NCI-H2081 (cell line): ENCODE results near the gene GPR132.
A peak's percentile ranks its signal among the peaks of the same experiment; 100 is the strongest.
"Not testable (repeated sequence)": the region's sequence is repeated elsewhere in the genome, so short reads cannot be mapped to it uniquely, and the experiment has no call there.

Experiments
- DNase-seq, 2 experiments: peaks; one replicate each; lab custom pipeline; 2025; lab: John Stamatoyannopoulos, UW

Gene GPR132

DNA sequence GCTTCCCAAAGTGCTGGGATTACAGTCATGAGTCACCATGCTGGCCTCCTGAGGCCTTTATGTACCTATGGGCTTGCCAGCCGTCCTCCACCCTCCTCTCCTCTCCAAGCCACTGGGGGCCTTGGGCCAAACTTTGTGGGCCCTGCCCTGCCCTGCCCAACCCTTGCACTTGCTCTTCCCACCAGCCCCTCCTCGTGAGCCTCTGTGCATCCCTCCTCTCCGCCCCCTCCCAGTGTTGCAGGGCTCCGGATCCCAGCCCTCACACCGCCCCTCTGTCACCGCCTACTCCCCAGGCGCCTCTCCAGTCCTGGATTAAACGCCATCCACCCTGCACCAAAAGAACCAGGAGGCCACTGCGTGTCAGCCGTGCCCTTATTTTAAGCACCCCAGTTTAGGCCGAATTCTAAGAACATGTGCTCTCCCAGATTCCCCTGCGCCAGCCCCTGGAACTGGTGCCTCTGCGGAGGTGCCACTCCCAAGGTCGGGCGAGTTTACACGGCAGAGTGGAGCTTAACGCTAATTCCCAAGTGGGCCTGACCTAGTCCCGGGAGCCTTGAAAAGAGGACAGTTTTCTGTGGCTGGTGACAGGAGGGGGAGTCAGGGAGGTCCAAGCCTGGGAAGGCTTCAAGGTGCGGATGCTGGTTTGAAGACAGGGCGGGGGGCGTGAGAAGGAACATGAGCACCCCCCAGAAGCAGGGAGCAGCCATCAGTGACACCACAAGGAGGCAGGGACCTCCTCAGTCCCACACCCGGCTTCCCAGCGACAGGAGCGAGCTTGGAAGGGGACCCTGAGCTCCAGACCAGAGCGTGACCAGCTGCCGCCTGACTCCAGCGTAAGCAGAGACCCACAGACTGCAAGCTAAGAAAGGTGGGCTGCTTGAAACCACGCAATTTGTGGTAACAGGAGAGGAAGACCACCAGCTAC is 23.1 kb downstream of the GPR132 start:
- DNase-seq = no peak

DNA sequence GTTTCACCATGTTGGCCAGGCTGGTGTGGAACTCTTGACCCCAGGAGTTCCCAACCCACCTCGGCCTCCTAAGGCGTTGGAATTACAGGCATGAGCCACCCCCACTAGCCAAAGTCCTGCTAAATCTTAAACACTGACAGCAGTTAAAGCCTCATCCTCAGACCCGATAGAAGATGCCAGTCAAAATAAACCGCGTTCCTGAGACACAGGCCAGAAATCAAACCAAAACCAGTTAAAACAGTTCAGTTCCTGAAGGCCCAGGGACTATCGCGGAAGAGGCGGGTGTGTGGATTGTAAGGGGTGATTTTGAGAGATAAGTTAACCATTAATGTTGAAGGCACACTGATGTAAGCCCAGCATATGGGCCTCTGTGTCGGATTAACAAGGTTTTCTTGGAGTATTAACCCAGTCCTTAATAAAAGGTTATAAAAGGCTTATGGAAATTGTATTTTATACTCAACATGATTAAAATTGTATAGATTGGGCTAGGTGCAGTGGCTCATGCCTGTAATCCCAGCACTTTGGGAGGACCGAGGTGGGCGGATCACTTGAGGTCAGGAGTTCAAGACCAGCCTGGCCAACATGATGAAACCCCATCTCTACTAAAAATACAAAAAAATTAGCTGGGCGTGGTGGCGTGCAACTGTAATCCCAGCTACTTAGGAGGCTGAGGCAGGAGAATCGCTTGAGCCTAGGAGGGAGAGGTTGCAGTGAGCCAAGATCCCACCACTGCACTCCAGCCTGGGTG is 25.6 kb downstream of the GPR132 start:
- no peak for DNase-seq

DNA sequence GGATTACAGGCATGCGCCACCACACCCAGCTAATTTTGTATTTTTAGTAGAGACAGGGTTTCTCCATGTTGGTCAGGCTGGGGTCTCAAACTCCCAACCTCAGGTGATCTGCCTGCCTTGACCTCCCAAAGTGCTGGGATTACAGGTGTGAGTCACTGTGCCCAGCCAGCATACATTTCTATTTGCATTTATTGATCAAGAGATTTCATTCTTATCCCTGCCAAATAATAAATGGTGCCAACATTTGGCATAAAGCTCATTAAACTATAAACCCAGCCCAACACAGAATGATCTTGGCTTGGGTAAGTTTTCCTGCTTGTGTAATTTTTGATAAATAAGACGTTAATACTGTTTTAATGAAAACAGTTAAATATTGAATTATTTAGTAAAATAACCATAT is 29.6 kb downstream of the GPR132 start:
- DNase-seq = not testable (repeated sequence)

DNA sequence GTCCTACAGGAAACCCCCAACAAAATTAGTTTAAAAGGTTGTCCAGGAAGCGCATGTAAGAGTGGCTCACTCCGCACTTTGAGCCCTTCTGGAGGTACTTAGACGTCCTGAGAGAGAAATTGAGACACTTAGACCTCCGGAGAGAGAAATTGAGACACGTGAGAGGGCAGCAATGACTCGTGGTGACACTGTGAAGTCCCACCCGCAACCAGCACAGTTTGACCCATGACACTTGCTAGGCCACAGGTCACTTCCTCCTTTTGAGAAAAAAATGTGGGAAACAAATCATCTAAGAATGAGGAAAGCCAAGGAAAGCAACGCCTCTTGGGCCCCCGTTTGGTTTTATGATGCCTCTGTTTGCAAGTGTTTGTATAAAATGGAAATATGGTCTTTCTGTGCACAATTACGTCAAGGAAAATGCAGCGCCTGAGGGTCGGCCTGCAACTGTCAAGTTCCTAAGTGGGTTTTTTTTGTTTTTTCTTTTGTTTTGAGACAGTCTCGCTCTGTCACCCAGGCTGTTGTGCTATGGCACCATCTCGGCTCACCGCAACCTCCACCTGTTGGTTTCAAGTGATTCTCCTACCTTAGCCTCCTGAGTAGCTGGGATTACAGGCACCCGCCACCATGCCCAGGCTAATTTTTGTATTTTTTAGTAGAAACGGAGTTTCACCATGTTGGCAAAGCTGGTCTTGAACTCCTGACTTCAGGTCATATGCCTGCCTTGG is 30.8 kb downstream of the GPR132 start:
- DNase-seq = no peak

DNA sequence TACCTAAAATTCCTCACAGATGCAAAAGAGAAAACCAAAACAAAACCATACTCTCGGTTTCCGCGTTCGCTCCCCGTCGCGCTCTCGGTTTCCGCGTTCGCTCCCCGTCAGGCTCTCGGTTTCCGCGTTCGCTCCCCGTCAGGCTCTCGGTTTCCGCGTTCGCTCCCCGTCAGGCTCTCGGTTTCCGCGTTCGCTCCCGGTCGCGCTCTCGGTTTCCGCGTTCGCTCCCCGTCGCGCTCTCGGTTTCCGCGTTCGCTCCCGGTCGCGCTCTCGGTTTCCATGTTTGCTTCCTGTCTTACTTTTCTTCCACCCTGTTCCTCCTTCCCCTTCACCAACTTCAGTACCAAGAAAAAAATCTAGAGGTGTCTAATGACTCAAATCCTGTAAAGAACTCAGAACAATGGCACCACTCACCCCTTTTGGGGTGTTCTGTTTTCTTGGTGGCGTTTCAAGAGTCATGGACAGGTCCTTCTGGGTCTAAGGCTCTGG is 31.8 kb downstream of the GPR132 start:
- DNase-seq = not testable (repeated sequence)

DNA sequence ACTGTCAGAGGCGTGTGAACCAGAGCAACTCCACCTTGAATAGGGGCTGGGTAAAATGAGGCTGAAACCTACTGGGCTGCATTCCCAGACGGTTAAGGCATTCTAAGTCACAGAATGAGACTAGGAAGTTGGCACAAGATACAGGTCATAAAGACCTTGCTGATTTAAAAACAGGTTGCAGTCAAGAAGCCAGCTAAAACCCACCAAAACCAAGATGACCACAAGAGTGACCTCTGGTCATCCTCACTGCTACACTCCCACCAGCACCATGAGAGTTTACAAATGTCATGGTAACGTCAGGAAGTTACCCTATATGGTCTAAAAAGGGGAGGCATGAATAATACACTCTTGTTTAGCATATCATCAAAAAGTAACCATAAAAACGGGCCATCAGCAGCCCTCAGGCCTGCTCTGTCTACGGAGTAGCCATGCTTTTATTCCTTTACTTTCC is 32.8 kb downstream of the GPR132 start:
- DNase-seq = not testable (repeated sequence)

DNA sequence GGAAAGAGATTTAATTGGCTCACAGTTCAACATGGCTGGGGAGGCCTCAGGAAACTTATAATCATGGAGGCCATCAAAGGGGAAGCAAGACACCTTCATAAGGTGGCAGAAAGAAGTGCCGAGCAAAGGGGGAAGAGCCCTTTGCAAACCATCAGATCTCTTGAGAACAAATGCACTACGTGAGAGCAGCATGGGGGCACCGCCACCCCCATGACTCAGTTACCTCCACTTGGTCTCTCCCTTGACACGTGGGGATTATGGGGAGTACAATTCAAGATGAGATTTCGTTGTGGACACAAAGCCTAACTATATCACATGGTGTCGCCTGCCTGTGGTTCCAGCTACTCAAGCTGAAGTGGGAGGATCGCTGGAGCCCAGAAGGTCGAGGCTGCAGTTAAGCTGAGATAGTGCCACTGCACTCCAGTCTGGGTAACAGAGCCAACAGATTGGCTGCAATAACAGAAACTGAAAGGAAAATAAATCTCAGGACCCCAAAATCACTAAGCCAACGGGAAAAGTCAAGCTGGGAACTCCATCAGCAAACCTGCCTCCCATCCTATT is 34.3 kb downstream of the GPR132 start:
- no peak for DNase-seq

DNA sequence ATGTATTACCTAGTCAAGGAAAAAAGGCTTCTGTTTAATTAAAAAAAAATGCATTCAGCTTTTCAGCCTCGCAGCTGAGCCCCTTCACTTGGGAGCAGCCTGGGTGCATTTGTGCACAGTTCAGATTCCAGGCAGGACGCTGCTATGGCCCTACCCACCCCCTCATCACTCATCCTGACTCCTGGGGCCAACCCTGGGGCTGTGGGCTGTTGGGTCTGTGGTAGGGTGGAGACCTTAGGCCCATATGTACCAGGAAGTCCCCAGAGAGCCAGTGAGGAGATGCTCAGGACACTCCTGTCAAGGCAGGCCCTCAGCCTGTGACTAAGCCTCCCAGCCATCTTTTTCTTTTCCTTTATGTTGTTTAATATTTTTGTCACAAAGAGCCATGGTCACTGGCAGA is 35.0 kb downstream of the GPR132 start:
- DNase-seq = no peak

DNA sequence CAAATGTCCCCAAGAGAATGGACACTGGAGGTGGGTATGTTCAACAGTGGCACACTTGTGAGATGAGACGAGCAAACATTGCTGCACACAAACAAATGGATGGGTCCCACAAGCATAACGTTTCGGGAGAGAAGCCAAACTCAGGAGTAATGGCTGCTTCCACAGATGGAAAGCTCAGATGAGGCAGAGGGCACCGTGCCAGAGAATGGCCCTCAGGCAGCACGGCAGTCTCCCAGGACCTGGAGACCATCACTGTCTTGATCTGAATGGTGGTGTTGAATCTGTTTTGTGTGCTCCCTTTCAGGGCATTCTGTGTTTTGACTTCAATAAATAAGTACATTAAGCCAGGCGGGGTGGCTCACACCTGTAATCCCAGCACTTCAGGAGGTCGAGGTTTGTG is 35.8 kb downstream of the GPR132 start:
- DNase-seq = no peak

DNA sequence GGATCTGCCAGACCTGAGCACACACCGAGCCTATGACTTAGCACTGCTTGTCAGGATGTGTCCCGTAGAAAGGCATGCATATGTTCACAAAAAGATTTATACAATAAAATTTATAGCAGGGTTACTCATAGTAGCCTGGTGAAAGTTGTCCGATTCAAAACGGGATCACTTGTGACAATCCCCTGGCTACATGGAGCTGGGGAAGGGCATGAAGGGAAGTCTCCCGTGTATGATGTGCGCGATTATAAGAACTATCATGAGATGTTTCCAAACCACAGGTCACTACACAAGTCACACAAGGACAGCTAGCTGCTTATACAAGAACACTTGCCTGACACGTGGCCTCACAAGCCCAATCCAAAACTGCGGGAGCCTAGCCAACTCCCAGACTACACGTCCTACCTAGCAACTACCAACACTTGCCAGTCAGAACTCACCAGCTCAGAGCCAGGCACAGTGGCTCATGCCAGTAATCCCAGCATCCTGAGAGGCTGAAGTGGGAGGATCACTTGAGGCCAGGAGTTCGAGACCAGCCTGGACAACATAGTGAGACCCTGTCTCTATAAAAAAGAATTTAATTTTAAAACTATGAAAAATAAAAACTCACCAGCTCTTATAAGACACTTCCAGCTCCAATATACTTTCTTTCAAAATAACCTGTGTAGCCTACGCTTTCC is 36.8 kb downstream of the GPR132 start:
- DNase-seq = no peak

DNA sequence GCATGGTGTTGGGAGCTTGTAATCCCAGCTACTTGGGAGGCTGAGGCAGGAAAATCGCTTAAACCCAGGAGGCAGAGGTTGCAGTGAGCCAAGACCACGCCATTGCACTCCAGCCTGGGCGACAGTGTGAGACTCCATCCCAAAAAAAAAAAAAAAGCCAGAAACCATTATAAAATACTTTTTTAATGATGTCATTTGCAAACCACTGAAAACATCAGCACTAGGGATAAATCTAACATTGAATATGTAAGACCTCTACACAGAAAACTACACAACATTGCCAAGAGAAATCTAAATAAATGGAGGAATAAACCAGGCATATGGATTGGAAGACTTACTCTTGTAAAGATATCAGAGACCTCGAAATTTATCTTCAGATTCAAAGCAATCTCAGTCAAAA is 37.5 kb downstream of the GPR132 start:
- DNase-seq = not testable (repeated sequence)

DNA sequence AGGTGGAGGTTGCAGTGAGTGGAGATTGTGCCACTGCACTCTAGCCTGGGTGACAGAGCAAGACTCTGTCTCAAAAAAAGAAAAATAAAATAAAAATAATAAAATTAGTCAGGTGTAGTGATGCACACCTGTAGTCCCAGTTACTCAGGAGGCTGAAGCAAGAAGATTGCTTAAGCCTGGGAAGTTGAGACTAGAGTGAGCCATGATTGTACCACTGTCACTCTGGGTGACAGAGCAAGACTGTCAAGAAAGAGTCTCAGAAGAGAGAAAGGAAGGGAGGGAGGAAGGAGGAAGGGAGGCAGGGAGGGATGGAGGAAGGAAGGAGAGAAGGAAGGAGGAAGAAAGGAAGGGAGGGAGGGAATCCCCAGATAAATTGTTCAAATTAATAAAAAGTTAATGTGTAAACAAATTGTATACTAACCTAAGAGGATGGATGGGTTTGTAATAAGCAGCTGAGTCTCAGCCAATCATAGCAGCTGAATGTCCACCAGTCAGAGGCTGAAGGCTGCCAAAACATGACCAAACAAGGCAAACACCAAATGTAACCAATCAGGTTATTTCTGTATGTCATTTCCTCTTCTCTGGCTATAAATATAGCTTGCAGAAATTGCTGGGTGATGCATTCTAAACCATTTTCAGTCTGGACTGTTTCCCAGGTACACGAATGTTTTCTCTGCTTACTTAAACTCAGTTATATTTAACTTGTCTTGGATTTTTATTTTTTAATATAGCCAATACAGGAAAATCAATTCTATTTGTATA is 38.2 kb downstream of the GPR132 start:
- peak in 1 of 2 experiments; percentile 41 for DNase-seq

DNA sequence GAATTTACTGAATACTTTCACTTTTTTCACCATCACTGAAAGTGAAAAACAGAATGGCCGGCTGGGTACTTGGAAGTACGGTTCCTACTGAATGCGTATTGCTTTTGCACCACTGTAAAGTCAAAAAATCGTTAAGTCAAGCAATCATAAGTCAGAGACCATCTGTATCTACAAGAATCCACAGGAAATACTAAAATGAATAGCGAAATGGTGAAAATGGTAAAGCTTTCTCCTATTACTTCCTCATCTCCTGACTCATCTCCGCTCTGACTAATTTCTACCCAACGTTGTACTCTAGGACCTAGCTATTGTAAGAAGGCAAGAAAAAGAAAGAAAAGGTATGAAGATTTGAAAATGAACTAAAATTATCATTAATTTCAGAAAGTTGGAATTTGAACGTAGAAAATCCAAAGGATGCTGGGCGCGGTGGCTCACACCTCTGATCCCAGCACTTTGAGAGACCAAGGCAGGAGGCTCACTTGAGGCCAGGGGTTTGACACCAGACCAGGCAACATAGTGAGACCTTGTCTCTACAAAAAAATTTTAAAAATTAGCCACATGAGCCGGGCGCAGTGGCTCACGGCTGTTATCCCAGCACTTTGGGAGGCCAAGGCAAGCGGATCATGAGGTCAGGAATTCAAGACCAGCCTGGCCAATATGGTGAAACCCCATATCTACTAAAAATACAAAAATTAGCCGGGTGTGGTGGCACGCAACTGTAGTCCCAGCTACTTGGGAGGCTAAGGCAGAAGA is 39.0 kb downstream of the GPR132 start:
- DNase-seq = no peak

DNA sequence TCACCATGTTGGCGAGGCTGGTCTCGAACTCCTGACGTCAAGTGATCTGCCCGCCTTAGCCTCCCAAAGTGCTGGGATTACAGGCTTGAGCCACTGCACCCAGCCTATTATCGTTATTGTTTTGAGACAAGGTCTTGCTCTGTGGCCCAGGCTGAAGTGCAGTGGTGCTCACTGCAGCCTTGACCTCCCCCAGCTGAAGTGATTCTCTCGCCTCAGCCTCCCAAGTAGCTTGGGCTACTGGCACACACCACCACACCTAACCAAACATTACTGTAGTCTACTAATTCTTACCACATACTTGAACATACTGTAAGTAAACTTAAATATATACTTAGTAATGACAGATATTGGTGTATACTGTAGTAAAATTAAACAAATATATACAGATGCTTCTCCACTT is 39.8 kb downstream of the GPR132 start:
- DNase-seq = no peak

DNA sequence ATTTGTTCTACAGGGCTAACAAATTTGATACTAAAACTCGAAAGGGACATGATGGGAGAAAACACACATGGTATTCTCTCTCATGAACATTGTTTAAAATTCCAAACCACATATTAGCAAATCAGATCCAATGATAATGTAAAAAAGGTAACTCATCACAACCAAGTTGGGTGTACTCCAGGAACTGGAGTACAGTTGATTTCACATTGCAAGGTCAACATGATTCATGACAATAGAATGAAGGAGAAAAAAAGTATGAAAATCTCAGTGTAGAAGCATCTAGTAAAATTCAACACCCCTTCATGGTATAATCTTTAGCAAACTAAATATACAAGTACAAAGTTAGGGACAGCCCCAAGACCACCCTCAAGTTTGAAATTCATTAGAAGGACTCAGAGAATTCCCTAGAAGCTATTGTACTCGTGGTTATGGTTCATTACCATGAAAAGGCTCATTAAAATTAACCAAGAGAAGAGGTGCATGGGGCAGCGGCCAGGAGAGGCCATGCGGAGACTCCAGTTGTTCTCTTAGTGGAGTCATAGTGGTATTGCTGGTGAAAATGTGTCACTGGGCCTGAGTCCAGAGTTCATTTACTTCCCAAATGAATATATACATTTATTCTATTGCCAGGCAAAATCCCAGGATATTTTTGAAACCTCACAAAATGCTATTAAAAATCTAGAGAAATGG is 41.3 kb downstream of the GPR132 start:
- no peak for DNase-seq

DNA sequence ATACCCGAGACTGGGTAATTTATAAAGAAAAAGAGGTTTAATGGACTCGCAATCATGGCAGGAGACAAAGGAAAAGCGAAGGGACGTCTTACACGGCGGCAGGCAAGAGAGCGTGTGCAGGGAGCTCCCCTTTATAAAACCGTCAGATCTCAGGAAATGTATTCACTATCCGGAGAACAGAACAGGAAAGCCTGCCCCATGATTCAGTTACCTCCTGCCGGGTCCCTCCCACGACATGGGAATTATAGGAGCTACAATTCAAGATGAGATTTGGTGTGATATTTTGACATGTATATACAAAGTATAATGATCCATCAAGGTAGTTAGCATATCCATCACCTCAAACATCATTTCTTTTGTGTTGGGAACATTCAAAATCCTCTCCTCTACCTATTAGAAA is 42.1 kb downstream of the GPR132 start:
- no peak for DNase-seq

DNA sequence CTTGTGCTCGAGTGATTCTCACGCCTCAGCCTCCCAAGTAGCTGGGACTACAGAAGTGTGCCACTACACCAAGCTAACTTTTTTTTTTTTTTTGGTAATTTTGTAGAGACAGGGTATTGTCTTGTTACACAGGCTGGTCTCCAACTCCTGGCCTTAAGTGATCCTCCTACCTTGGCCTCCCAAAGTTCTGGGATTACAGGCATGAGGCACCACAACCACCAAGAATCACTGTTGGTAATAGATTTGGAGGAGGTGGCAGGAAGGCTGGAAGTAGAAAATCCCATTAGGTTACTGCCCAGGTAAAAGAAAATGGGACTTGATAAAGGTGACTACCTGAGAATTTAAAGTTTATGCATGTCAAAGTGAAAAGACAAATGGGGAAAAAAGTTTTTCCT is 43.0 kb downstream of the GPR132 start:
- no peak for DNase-seq

DNA sequence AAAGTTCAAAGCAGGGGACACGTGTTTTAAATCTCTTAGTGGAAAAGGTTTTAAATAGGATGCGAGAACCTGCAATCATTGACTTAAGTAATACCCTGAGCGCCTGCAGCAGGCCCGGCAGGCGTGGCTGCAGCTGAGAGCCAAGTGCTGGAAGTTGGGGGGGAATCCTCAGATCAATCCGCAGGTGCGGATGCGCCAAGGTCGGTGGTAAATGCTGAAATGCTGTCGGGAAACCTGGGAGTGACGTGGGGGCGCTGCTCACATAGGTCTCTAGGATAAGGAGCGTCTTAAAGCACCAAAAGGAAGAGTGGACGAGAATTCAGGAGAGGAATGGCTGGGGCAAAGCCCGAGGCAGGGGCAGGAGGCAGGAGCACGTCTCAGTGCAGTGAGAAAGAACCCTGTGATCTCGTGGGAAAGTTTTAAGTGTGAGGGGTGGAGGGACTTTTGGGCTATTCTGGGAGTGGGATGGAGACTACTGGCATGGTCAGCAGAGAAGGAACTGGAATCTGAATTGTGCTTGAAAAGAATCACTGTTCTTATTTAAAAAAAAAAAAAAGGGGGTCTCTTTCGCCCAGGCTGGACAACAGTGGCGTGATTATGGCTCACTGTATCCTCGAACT is 43.5 kb downstream of the GPR132 start:
- DNase-seq = peak; percentile 62 to 85
